GM21737 (cell line): ENCODE measurements around the gene PLA2G4F.
"Not testable (repeated sequence)": the region's sequence is repeated elsewhere in the genome, so short reads cannot be mapped to it uniquely, and the experiment has no call there.

ENCODE experiments used
- ATAC-seq: cut with Tn5 transposase; IDR thresholded peaks from one replicate; pipeline ENCODE4 v1.9.1; 2021; ENCODE audit warnings: mild to moderate bottlenecking, moderate library complexity; ENCODE audit not compliant: unreplicated experiment

The PLA2G4F gene

DNA sequence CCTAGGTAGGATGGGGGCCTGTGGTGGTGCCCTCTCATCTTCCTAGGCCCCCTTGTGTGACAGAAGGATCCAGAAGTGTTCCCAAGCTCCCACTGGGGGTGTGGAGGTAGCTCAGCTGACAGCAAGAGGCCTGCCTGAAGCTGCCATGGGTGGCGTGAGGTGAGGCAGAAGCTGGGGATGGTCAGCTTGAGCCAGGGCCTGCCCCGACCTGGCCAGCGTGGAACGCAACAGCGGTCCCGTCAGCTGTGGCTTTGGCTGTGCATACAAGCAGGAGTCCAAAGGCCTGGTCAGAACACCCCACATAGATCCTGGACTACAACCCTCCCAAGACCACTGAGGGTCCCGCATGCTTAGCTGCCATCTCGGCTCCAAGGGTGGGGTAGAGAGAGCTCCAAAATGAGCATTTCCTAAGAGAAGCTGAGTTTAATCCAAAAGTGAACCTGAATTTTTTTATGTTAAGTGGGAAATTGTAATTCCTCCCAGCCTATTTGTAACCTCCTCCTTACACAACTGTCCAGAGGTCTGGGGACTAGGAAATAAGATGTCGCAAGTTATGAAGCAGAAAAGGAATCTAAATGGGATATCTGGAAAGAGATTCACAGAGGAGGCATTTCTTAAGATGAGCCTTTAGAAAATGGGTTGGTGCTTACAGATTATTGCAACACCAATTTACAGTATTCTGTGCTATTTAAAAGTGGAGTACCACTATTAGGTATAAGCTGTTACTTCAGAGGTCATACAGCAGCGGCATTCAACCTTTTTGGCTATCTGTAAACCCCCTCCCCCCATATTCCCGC lies 52.1 kb downstream of the PLA2G4F start:
- no peak for ATAC-seq

DNA sequence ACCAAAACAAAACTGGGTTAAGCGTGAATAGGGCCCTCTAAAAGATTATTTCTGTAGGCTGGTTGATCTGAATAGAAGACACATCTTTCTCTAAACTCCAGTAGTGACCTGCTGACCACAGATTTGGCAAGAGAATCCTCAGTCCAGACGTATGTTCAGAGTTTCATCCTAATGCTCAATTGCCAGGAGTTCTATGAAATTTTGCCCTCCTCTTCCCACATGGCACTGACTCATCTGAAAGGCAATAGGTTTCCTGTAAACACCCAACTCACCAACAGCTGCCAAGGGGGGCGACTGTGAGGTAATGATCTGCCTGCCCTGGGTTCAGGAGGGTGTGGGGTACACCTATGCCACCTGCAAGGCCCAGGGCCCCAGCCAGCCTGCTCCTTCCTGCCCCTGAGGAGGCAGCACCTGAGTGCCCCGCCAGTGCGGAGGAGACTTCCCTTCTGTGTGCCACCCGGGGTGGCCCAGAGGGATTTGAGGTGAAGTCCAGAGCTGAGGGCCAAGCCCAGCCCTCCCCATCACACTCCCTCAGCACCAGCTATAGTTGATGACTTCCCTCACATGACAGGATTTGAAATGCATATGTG lies 53.7 kb downstream of the PLA2G4F start:
- no peak for ATAC-seq

DNA sequence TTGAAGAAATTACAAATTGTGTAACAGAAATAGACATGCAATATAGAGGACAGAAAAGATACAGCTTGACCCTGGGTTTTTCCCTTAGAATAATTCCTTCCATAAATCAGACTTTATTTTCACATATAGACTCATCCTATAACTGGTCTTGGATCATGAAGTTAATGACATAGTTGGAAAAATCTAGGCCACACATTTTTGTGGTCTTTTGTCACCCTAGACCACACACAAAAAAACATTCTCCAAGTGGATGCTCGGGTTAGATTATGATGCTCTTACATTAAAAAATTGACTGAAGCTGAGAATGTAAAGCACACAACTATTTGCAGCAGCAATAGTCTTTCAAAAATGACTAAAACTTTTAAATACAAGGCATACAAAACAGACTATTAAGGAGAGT lies 54.6 kb downstream of the PLA2G4F start:
- no peak for ATAC-seq

DNA sequence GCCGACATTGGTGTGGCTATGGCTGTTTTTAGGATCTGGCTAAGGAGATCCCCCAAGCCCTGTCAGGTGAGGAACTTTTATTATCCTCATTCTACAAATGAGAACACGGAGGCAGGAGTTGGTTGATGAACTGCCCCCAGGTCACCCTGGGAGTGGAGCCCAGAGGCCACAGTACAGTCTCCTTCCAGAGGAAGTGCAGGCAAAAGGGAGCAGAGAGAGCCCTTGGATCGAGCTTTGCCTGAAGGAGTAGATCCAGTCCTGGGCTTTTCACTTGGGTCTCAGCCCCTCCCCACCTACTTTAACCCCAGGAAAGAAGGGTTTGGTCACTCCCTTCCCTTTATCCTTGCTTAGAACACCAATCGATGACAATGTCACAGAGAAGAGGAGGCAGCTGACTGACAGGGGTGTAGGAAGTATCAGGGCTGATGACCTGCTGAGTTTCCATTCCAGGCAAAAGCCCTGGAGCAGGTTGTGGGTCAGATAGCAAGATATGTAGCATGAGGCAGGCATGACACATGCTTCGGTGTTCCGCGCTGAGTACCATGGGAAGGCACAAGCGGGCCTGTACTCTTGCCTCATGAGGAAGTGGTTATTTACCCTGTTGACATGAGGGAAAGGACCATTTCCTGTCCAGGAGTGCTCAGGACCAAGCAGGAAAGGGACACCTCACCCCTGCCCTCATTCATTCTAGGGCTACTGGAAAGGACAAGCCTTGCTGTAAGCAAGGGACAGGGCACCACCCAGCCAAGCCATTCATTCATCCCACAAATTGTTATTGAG lies 56.2 kb downstream of the PLA2G4F start:
- no peak for ATAC-seq

DNA sequence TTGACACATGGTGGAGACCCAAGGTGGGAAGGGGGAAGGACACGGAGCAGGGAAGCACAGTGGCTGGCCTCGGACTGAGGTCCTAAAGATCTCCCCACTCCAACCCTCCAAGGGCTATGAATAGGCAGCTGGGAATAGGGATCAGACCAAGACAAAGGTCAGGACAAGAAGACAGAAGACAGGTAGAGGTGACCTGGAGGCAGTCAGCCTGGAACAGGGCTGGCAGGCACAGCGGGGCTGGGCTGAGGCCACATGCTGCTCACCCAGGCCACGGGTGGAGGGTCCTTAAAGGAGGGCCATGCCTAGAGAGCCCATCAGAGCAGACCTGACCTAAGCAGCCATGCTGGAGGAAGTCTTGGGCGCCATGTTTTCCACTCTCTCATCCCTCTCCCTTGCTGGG lies 59.4 kb downstream of the PLA2G4F start:
- ATAC-seq, result no peak

DNA sequence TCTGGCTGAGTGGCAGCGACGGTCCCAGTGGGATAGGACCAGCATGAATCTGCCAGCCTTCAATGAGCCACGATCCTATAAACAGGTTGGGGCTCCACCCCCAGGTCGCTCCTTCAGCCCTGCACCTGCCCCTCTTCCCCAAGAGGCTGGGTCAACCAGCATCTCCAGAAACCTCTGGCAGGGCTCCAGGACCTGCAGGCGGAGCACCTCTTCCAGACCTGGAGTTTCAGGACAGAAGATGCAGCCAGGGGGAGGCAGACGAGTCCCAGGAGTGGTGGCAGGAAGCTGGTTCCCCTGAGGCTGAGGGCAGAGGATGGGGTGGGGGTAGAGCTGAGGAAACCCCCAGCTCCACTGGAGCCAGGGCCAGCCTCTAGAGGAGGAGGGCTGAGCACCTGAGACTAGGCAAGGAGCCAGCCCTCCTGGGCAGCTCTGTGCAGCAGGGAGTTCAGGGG lies 61.9 kb downstream of the PLA2G4F start, which contains the start of gene PLA2G4D:
PLA2G4D (minus strand) TSS at position 51 of the 452 bp plus-strand sequence. CDS start 103 bp downstream, outside the sequence.
- ATAC-seq, result no peak

DNA sequence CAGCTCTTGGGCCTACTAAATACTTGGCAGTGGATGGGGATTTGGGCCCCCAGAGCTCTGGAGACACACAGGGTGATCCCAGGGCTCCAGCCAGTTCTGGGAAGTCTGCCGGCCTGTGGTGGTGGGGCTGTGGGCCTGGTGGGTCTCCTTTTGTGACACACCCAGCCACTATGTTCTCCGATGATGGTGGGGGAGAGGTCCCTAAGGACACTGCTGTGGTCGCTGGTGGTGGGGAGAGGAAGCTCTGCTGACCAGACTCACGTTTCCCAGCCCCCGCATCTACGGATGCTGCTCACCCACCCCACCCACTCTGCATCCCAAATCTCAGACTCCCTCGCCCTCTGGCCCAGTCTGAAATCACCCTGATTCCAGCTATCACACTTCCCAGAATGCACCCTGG lies 62.5 kb downstream of the PLA2G4F start:
- ATAC-seq, result no peak

DNA sequence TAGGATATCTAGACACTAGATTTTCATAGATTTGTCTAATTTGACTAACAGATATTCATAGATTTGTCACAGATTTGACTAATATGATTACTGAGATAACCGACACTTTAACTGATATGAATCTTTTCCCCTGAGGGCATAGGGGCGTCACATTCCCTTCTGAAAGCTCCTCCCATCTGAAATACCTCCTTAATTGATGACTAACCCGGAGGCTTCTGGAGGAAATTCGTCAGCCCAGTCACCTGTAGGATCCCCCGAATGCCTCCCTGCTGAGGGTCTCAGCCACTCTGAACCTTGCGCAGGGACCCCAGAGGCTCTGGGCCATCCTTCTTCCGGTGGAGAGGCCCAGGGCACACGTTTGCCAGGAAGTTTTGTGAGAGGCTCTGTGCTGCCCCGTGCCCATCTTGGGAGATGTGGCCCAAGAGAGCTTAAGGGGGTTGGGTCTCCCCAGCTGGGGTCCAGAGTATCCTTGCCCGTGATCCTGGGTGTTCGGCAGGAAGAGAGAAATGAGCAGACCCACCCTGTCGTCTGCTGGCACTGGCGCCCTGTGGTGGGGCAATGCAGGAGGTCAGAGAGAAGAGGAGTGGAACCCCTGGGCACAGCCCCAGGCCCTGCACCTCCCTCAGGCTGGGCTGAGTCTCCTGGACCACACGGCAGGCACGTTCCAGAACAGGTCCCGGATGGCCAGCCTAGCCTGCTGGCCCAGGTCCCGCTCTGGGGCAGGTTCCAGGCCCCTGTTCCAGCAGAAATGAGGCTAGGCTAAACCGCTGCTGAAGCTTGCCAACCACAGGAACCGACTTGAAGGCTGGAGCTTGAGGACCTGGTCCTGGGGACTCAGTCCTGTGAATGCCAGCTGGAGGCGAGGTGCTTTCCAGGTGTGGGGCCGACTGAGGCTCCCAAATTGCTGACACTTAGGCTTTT lies 63.8 kb downstream of the PLA2G4F start:
- no peak for ATAC-seq

DNA sequence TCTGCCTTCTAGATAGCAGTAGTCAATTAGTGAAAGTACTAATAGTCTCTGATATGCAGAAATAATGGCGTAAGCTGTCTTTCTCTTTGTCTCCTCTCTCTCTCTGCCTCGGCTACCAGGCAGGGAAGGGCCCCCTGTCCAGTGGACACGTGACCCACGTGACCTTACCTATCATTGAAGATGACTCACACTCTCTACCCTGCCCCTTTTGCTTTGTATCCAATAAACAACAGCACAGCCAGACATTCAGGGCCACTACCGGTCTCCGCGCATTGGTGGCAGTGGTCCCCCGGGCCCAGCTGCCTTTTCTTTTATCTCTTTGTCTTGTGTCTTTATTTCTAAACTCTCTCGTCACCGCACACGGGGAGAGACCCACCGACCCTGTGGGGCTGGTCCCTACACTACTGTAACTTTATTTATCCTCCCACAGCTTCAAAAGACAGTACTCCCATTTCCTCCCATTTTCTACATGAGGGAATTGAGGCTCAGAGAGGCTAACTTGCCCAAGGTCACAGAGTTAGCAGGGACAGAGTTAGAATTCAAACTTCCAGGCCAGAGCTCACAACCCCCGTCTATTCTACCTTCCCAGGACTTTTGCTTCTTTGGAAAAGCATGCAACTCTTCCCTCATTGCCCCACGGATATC lies 64.6 kb downstream of the PLA2G4F start:
- not testable (repeated sequence) for ATAC-seq

DNA sequence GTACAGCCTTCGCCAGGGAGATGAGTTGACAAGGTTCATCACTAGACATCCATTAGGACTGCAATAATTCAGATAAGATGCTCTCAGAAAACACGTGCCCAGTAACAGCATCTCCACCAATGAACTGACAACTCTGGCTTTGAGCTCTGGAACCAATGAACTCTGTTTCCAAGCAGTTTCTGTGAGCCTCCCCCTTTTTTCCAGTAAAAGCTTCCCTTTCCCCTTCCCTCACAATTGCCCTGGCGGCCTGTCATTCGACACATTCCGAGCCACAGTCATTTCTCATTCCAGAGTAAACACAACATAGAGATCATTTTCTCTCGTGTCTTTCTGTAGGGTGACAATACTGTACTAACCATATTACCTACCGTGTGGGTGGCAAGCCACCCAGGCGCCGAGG lies 65.7 kb downstream of the PLA2G4F start:
- ATAC-seq, result no peak

DNA sequence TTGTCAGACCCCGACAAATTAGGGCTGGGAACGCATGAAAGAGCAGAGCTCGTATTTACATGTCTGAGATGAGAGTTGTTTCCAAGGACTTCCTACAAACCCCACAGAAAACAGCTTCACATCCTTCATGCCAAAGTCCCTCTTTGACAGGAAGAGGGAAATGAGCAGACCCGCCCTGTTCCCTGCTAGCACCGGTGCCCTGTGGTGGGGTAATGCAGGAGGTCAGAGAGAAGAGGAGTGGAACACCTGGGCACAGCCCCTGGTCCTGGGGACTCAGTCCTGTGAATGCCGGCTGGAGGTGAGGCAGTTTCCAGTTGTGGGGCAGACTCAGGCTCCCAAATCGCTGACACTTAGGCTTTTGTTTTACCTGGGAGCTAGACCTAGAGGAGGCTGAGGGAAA lies 66.1 kb downstream of the PLA2G4F start:
- no peak for ATAC-seq

DNA sequence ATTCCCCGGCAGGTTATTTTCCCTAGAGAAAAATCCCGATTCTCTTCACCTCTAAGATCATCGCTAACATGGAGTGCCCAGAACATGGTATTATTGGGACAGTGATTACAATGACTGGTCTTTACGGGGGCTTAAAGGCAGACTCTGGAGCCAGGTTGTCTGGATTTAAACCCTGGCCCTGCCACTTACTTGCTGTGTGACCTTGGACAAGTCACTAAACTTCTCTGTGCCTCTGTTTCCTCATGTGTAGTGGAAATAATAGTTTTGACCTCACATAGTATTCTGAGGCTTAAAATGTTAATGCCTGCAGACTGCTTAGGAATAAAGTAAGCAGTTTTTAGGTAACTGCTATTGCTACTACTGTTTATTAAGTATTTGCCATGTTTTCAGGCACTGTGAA lies 66.5 kb downstream of the PLA2G4F start:
- no peak for ATAC-seq
